ENCODE results near the gene GAB3.
"Not testable (repeated sequence)": the region's sequence is repeated elsewhere in the genome, so short reads cannot be mapped to it uniquely, and the experiment has no call there.

The GAB3 gene

GRCh38 chrX:154710309-154710708 lies 40.6 kb downstream of the GAB3 start:
- H3K9ac ChIP-seq (ENCODE audit: insufficient read length): no peak overlapping the region
- H3K4me3 ChIP-seq: no peak overlapping the region
- TF ChIP-seq EZH2 (IDR thresholded peaks at IDR 0.05) (no peak), FOXP2 (optimal IDR thresholded peaks at IDR 0.05; ENCODE audit: control extremely low read depth, extremely low read length, insufficient read depth) (no peak), POLR2AphosphoS5 (IDR thresholded peaks at IDR 0.05; ENCODE audit: borderline replicate concordance, low read depth, low read length) (no peak)
- no peak for DNase-seq (ENCODE audit: low read depth, low spot score)
- H3K9me3 ChIP-seq (ENCODE audit: low read depth, low read length): no peaks in the 10 kb centered on the region
- no peak overlapping the region for H3K27ac ChIP-seq
- no peaks in the 10 kb centered on the region for H3K36me3 ChIP-seq (ENCODE audit: insufficient read depth, low read length)

DNA sequence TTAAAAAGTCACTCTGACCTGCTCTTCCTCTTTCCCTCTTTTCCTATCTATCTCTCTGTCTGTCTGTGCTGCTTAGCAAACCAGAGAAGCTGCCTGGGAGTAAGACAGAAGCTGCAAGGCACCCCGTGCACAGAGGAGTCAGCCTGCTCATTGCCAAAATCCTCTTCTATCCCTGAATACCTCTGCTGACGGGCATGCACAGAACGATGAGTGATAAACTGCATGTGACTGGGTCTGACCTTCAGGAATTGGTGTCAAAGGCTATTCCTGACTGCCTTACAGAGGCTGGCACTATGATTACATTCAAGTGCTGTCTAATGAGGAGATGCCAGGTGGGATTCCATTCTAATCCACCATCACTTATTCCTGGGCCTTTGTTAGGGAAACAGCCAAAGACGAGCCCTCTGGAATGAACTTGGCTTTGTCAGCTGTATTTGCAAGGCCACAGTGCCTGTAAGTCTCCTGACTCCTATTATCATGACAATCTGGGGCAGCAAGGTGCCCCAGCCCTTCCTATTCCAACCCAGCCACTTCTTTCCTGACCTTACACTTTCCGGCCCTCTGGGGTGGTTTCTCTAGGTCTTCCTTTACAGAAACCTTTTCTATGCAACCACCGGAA lies 52.1 kb downstream of the GAB3 start:
- DNase-seq (ENCODE audit: low read depth, low spot score): no peak
- no peak overlapping the region for H3K27ac ChIP-seq
- no peak for TF ChIP-seq FOXP2 (optimal IDR thresholded peaks at IDR 0.05; ENCODE audit: control extremely low read depth, extremely low read length, insufficient read depth)
- no peak for TF ChIP-seq POLR2AphosphoS5 (IDR thresholded peaks at IDR 0.05; ENCODE audit: borderline replicate concordance, low read depth, low read length)
- TF ChIP-seq EZH2 (IDR thresholded peaks at IDR 0.05): no peak
- no peak overlapping the region for H3K9ac ChIP-seq (ENCODE audit: insufficient read length)
- no peaks in the 10 kb centered on the region for H3K9me3 ChIP-seq (ENCODE audit: low read depth, low read length)
- no peaks in the 10 kb centered on the region for H3K36me3 ChIP-seq (ENCODE audit: insufficient read depth, low read length)
- no peak overlapping the region for H3K4me3 ChIP-seq

DNA sequence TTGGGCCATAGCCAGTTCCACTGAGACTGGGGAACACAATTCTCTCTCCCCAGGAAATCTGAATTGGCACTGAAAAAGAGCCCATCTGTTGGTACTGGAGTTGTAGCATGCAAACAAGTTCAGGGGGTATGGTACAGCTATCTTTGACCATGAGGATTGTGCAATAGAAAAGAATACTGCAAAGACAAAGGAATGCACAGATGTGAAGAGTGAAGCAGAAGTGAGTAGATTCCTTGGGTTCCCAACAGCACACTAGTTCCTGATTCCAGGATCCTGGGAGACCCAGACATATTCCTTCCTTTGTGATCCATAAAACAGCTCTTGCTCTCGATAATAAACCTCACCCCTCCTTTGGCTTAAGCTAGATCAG lies 54.2 kb downstream of the GAB3 start:
- no peak overlapping the region for H3K27ac ChIP-seq
- no peak for TF ChIP-seq POLR2AphosphoS5 (IDR thresholded peaks at IDR 0.05; ENCODE audit: borderline replicate concordance, low read depth, low read length)
- TF ChIP-seq EZH2 (IDR thresholded peaks at IDR 0.05): no peak
- no peak for TF ChIP-seq FOXP2 (optimal IDR thresholded peaks at IDR 0.05; ENCODE audit: control extremely low read depth, extremely low read length, insufficient read depth)

DNA sequence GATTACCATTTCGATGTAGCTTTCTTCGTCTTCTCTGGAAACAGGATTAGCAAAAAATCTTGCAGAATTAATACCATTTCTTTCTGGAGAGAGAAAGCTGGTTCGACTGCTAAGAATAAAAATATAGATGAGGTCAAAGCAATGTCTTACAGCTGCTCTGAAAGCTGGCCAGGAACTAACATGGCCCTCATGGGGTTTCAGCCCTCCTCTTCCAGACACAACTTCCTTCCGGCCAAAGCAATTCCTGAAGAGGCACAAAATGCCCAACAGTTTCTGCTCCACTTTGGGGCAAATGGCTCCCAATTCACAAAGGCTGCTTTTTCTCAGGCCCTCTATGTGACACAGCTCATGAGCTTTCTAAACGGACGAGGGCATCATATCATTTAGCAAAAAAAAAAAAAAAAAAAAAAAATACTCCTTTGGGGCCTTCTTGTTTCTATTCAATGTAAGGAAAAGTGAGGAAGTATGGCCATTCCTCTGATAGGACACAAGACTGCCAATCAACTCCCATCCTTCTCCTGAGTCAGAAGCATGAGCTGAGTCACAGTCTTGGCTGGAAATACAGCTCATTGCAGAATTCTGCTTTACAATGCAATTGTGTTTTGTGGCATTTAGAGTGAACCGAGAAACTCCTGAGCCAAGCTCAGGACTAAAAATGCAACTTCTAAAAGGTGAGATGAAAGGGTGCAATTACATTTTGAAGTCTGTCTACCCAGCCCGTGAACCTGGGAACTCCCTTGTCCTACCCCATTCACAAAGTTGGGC lies 54.8 kb downstream of the GAB3 start:
- TF ChIP-seq POLR2AphosphoS5 (IDR thresholded peaks at IDR 0.05; ENCODE audit: borderline replicate concordance, low read depth, low read length) (no peak), EZH2 (IDR thresholded peaks at IDR 0.05) (no peak), FOXP2 (optimal IDR thresholded peaks at IDR 0.05; ENCODE audit: control extremely low read depth, extremely low read length, insufficient read depth) (no peak)
- H3K9me3 ChIP-seq (ENCODE audit: low read depth, low read length): no peaks in the 10 kb centered on the region
- DNase-seq (ENCODE audit: low read depth, low spot score): no peak
- H3K9ac ChIP-seq (ENCODE audit: insufficient read length): no peak overlapping the region
- H3K27ac ChIP-seq: no peak overlapping the region
- H3K4me3 ChIP-seq: no peak overlapping the region
- H3K36me3 ChIP-seq (ENCODE audit: insufficient read depth, low read length): no peaks in the 10 kb centered on the region

More for the DNA sequence above, 54.2 kb downstream of the GAB3 start:
- DNase-seq (ENCODE audit: low read depth, low spot score): no peak
- Histone ChIP-seq H3K4me3 (no peak overlapping the region), H3K9ac (ENCODE audit: insufficient read length) (no peak overlapping the region), H3K36me3 (ENCODE audit: insufficient read depth, low read length) (no peaks in the 10 kb centered on the region), H3K9me3 (ENCODE audit: low read depth, low read length) (no peaks in the 10 kb centered on the region)

DNA sequence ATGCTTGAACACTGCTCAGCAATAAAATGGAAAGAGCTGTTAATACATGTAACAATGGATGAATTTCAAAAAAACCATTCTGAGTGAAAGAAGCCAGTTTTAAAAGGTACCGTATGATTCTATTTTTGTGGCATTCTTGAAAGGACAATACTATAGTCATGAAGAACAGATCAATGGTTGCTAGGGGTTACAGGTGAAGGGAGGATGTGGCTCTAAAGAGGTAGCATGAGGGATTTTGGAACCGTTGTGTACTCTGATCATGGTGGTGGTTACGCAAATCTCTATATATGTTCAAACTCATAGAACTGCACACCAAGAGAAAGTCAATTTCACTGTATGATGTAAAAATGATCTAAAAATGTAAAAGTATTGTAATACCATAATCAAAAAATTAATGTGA lies 57.5 kb downstream of the GAB3 start:
- DNase-seq (ENCODE audit: low read depth, low spot score): no peak
- TF ChIP-seq FOXP2 (optimal IDR thresholded peaks at IDR 0.05; ENCODE audit: control extremely low read depth, extremely low read length, insufficient read depth): no peak
- no peak for TF ChIP-seq EZH2 (IDR thresholded peaks at IDR 0.05)
- no peak for TF ChIP-seq POLR2AphosphoS5 (IDR thresholded peaks at IDR 0.05; ENCODE audit: borderline replicate concordance, low read depth, low read length)
- no peak overlapping the region for H3K4me3 ChIP-seq

DNA sequence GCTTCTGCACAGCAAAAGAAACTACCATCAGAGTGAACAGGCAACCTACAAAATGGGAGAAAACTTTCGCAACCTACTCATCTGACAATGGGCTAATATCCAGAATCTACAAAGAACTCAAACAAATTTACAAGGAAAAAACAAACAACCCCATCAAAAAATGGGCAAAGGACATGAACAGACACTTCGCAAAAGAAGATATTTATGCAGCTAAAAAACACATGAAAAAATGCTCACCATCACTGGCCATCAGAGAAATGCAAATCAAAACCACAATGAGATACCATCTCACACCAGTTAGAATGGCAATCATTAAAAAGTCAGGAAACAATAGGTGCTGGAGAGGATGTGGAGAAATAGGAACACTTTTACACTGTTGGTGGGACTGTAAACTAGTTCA lies 60.4 kb downstream of the GAB3 start:
- not testable (repeated sequence) for H3K36me3 ChIP-seq (ENCODE audit: insufficient read depth, low read length); H3K9me3 ChIP-seq (ENCODE audit: low read depth, low read length); DNase-seq (ENCODE audit: low read depth, low spot score); H3K4me3 ChIP-seq; H3K9ac ChIP-seq (ENCODE audit: insufficient read length); H3K27ac ChIP-seq

More for the DNA sequence above, 57.5 kb downstream of the GAB3 start:
- Histone ChIP-seq H3K27ac (no peak overlapping the region), H3K9me3 (ENCODE audit: low read depth, low read length) (no peaks in the 10 kb centered on the region), H3K36me3 (ENCODE audit: insufficient read depth, low read length) (no peaks in the 10 kb centered on the region), H3K9ac (ENCODE audit: insufficient read length) (no peak overlapping the region)

DNA sequence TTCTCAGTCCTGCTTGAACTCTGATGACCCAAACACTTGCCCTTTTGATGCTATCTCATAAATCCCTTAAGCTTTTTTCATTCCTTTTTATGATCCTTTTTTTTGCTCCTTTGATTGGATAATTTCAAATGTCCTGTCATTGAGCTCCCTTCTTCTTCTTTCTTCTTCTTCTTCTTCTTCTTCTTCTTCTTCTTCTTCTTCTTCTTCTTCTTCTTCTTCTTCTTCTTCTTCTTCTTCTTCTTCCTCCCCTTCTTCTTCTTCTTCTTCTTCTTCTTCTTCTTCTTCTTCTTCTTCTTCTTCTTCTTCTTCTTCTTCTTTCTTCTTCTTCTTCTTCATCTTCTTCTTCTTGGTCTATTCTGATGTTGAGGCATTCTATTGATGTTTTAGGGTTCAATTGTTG lies 78.8 kb downstream of the GAB3 start:
- not testable (repeated sequence) for H3K4me3 ChIP-seq; H3K9me3 ChIP-seq (ENCODE audit: low read depth, low read length); H3K9ac ChIP-seq (ENCODE audit: insufficient read length); H3K27ac ChIP-seq; H3K36me3 ChIP-seq (ENCODE audit: insufficient read depth, low read length); DNase-seq (ENCODE audit: low read depth, low spot score)

DNA sequence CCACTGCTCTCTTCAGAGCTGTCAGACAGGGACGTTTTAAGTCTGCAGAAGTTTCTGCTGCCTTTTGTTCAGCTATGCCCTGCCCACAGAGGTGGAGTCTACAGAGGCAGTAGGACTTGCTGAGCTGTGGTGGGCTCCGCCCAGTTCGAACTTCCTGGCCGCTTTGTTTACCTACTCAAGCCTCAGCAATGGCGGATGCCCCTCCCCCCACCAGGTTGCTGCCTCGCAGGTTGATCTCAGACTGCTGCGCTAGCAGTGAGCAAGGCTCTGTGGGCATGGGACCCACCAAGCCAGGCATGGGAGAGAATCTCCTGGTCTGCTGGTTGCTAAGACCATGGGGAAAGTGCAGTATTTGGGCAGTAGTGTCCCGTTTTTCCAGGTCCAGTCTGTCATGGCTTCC lies 80.0 kb downstream of the GAB3 start:
- H3K36me3 ChIP-seq (ENCODE audit: insufficient read depth, low read length); DNase-seq (ENCODE audit: low read depth, low spot score); H3K4me3 ChIP-seq; H3K9me3 ChIP-seq (ENCODE audit: low read depth, low read length); H3K9ac ChIP-seq (ENCODE audit: insufficient read length); H3K27ac ChIP-seq: not testable (repeated sequence)

DNA sequence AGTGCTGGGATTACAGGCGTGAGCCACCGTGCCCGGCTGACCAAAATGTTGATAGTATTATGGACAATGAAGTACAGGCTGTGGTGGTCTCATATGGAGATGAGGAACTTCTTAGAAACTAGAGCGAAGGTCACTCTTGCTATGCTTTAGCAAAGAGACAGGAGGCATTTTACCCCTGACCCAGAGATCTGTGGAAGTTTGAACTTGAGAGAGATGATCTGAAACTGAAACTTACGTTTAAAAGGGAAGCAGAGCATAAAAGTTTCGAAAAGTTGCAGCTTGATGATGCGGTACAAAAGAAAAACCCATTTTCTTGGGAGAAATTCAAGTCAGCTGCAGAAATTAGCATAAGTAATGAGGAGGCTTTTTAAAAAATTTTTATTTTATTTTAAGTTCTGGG lies 89.0 kb downstream of the GAB3 start:
- H3K27ac ChIP-seq: no peak overlapping the region
- H3K9ac ChIP-seq (ENCODE audit: insufficient read length): no peak overlapping the region
- no peaks in the 10 kb centered on the region for H3K9me3 ChIP-seq (ENCODE audit: low read depth, low read length)
- H3K36me3 ChIP-seq (ENCODE audit: insufficient read depth, low read length): no peaks in the 10 kb centered on the region
- H3K4me3 ChIP-seq: no peak overlapping the region
- DNase-seq (ENCODE audit: low read depth, low spot score): no peak
- TF ChIP-seq FOXP2 (optimal IDR thresholded peaks at IDR 0.05; ENCODE audit: control extremely low read depth, extremely low read length, insufficient read depth) (no peak), POLR2AphosphoS5 (IDR thresholded peaks at IDR 0.05; ENCODE audit: borderline replicate concordance, low read depth, low read length) (no peak), EZH2 (IDR thresholded peaks at IDR 0.05) (no peak)
